IMR-90 (cell line): ENCODE results near the gene EXT2.

Source experiments
- ELK1 ChIP-seq: fragments of 150-350 bp; IDR thresholded peaks from 2 replicates; pipeline ENCODE4 v1.6.1; 2016; ENCODE audit warnings: low read depth, mild to moderate bottlenecking, low read length, moderate library complexity, borderline replicate concordance
- POLR2A ChIP-seq: IDR thresholded peaks from 2 replicates; pipeline ENCODE4 v1.6.1; 2012; ENCODE audit warnings: mild to moderate bottlenecking, low read depth, low read length
- RAD21 ChIP-seq: IDR thresholded peaks from 2 replicates; pipeline ENCODE4 v1.6.1; 2012; ENCODE audit warnings: low read length, improper control_type of control experiment
- RCOR1 ChIP-seq: IDR thresholded peaks from 2 replicates; pipeline ENCODE4 v1.6.1; 2012; ENCODE audit warnings: mild to moderate bottlenecking, low read length, improper control_type of control experiment; ENCODE audit not compliant: insufficient replicate concordance
- RFX5 ChIP-seq: IDR thresholded peaks from 2 replicates; pipeline ENCODE4 v1.8.0; 2012; ENCODE audit warnings: low read depth, mild to moderate bottlenecking, low read length, moderate library complexity
- TF ChIP-seq, protein P1 (sequence below): conservative IDR thresholded peaks from 2 replicates; pipeline ENCODE4 v1.5.1; 2012; ENCODE audit warnings: mild to moderate bottlenecking, low read depth, low read length, improper control_type of control experiment

GRCh38 chr11:44146931-44147330, 51.5 kb downstream of the EXT2 start:
- TF ChIP-seq RAD21: no peak
- no peak for TF ChIP-seq POLR2A
- no peak for TF ChIP-seq RFX5
- TF ChIP-seq, protein P1, sequence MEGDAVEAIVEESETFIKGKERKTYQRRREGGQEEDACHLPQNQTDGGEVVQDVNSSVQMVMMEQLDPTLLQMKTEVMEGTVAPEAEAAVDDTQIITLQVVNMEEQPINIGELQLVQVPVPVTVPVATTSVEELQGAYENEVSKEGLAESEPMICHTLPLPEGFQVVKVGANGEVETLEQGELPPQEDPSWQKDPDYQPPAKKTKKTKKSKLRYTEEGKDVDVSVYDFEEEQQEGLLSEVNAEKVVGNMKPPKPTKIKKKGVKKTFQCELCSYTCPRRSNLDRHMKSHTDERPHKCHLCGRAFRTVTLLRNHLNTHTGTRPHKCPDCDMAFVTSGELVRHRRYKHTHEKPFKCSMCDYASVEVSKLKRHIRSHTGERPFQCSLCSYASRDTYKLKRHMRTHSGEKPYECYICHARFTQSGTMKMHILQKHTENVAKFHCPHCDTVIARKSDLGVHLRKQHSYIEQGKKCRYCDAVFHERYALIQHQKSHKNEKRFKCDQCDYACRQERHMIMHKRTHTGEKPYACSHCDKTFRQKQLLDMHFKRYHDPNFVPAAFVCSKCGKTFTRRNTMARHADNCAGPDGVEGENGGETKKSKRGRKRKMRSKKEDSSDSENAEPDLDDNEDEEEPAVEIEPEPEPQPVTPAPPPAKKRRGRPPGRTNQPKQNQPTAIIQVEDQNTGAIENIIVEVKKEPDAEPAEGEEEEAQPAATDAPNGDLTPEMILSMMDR: no peak
- no peak for TF ChIP-seq ELK1
- no peak for TF ChIP-seq RCOR1
